Uterus (tissue), 2 donors: ENCODE results near the gene IGF1R.

Experiments used
- CTCF ChIP-seq, 4 experiments: fragments of 200-600 bp in 2 of 4; fragments of 450-650 bp in 2 of 4; sonication (generic) in 2 of 4; IDR thresholded peaks; one replicate each; pipeline ENCODE4 v1.5.1; 2016 to 2019; ENCODE audit warnings: antibody characterized with exemption in 4 of 4, mild to moderate bottlenecking in 2 of 4, moderate library complexity in 1 of 4
- POLR2A ChIP-seq, 2 donors: fragments of 450-650 bp; IDR thresholded peaks; one replicate each; pipeline ENCODE4 v1.6.1; 2016; ENCODE audit warnings: antibody characterized with exemption in 2 of 2, mild to moderate bottlenecking in 1 of 2, moderate library complexity in 1 of 2

- no peak for TF ChIP-seq CTCF (IDR thresholded peaks at IDR 0.05)
- TF ChIP-seq POLR2A (IDR thresholded peaks at IDR 0.05): no peak
Measured at GRCh38 chr15:98854496-98854895, 206.2 kb downstream of the IGF1R start.
